Thoracic aorta (tissue), 2 donors: ENCODE results near the gene SPAG16. TPM values are rescaled to one million over a fixed set of nuclear protein-coding genes. Genes with fewer than 3 reads are reported as not detected.

Experiments
- ATAC-seq: fragments of 150-250 bp; one replicate; pipeline ENCODE4 v1.8.0; 2017; ENCODE audit warnings: low read depth; ENCODE audit not compliant: insufficient number of reproducible peaks, low FRiP score
- DNase-seq: peaks from one replicate; pipeline ENCODE4 v3.0.0-alpha.2; 2020; ENCODE audit warnings: low spot score
- H3K27ac ChIP-seq, 2 donors: fragments of 200-600 bp; sonication (generic); 1 replicate in 1 of 2; 2 replicates in 1 of 2; pipeline ENCODE4 v1.5.1; 2016; ENCODE audit warnings: mild to moderate bottlenecking in 2 of 2, moderate library complexity in 2 of 2
- H3K27me3 ChIP-seq: fragments of 200-600 bp; sonication (generic); replicated peaks from 2 replicates; pipeline ENCODE4 v1.6.0; 2016; ENCODE audit warnings: mild to moderate bottlenecking; ENCODE audit not compliant: insufficient read depth
- H3K36me3 ChIP-seq: fragments of 200-600 bp; sonication (generic); one replicate; pipeline ENCODE4 v1.5.1; 2016
- H3K4me1 ChIP-seq, 2 donors: fragments of 200-600 bp; sonication (generic); 1 replicate in 1 of 2; 2 replicates in 1 of 2; pipeline versions ENCODE4 v1.5.1 to v1.6.0; 2016; ENCODE audit warnings: low read depth in 2 of 2, mild to moderate bottlenecking in 1 of 2; ENCODE audit not compliant: control insufficient read depth in 1 of 2
- H3K4me3 ChIP-seq: fragments of 200-600 bp; sonication (generic); 2 replicates; pipeline ENCODE4 v1.5.1; 2016; ENCODE audit warnings: mild to moderate bottlenecking
- H3K9me3 ChIP-seq: fragments of 200-600 bp; sonication (generic); 2 replicates; pipeline ENCODE4 v1.5.1; 2016
- CTCF ChIP-seq: fragments of 200-600 bp; sonication (generic); IDR thresholded peaks from one replicate; pipeline ENCODE4 v1.5.1; 2019; ENCODE audit warnings: antibody characterized with exemption
- total RNA-seq, 2 donors: library from RNA; depleted of rRNA; stranded (reverse); fragments of >200 nt; gene quantifications; one replicate each; pipeline versions ENCODE4 v1.1.0 to v1.2.3, GENCODE V29; 2016

The SPAG16 gene
- total RNA-seq, 2 donors from 2014 or later = 7.4 to 26.3 TPM

GRCh38 chr2:213792045-213792444, 507.8 kb downstream of the SPAG16 start:
- no peak for ATAC-seq
- TF ChIP-seq CTCF = no peak
- no peaks in the 10 kb centered on the region for H3K36me3 ChIP-seq
- H3K4me1 ChIP-seq = no peaks in the 10 kb centered on the region
- H3K4me3 ChIP-seq = no peak overlapping the region
- H3K27ac ChIP-seq = no peak overlapping the region
- no peaks in the 10 kb centered on the region for H3K9me3 ChIP-seq
- no peak for DNase-seq
- H3K27me3 ChIP-seq = no peaks in the 10 kb centered on the region

DNA sequence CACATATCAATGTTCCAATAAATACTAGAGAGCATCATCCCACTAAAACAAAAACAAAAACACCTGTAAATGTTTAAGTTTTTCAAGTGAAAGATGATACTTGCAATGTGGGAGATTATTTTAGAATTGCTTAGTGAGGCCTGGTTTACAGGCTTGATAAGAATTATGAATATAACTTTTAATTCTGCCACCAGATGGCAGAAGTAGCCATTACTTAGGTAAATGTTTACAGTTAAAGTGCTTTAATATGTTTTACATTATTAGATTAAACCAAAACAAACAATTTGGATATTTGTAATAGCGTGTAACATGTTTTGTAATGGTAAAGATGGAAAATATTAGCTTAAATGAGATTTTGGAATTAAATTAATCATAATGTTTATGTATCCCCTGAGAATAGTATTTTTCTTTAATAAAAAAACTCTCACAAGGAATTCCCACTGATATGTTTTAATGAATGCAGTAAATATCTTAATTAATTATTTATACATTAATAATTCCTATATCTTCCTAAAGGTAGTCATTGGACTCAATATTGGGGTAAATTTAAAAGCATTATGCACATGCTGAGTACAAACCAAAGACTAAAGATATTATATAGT, 522.0 kb downstream of the SPAG16 start:
- H3K4me1 ChIP-seq = no peaks in the 10 kb centered on the region
- H3K27me3 ChIP-seq = no peaks in the 10 kb centered on the region
- H3K9me3 ChIP-seq = no peaks in the 10 kb centered on the region
- no peaks in the 10 kb centered on the region for H3K36me3 ChIP-seq
- no peak for ATAC-seq
- TF ChIP-seq CTCF = peak; percentile 29
- DNase-seq = no peak
- H3K27ac ChIP-seq = no peak overlapping the region
- no peak overlapping the region for H3K4me3 ChIP-seq

GRCh38 chr2:213816583-213816982, 532.3 kb downstream of the SPAG16 start:
- no peaks in the 10 kb centered on the region for H3K9me3 ChIP-seq
- no peak for DNase-seq
- no peaks in the 10 kb centered on the region for H3K36me3 ChIP-seq
- no peak for TF ChIP-seq CTCF
- H3K4me1 ChIP-seq = no peaks in the 10 kb centered on the region
- ATAC-seq = no peak
- H3K27ac ChIP-seq = no peak overlapping the region
- no peak overlapping the region for H3K4me3 ChIP-seq
- no peaks in the 10 kb centered on the region for H3K27me3 ChIP-seq

DNA sequence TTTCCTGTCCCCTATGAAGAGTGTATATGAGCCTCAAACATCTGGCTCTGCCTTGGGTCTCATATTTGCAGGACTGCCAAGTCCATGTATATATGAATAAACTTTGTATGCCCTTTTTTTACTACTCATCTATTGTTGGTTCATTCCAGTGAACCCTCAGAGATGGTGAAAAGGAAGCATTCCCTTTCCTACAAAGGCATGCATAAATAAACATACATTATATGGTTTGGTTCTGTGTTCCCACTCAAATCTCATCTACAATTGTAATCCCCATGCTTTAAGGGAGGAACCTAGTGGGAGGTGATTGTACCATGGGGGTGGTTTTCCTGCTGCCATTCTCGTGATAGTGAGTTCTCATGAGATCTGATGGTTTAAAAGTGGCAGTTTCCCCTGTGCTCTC, 534.2 kb downstream of the SPAG16 start:
- no peaks in the 10 kb centered on the region for H3K9me3 ChIP-seq
- no peaks in the 10 kb centered on the region for H3K4me1 ChIP-seq
- DNase-seq = no peak
- H3K4me3 ChIP-seq = no peak overlapping the region
- ATAC-seq = no peak
- H3K27me3 ChIP-seq = no peaks in the 10 kb centered on the region
- H3K36me3 ChIP-seq = no peaks in the 10 kb centered on the region
- H3K27ac ChIP-seq = no peak overlapping the region
- TF ChIP-seq CTCF = no peak

DNA sequence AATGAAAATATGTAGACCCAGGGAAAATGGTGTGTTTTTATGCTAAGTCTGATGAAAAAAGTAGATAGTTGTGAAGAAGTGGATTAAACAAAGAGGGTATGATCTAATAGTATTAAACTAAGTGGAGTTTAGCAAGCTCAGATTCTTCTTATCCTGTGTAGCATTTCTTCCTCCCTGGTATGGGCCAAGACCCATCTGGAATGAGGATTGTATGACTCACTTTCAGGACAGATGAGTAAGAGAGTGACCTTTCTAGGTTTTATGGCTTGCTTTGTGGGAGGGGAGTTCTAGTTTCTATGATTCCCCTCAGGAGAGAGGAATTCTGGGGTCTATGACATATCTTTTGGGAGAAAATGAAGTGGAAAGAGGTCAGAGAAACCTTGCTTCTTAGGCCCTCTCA, 550.1 kb downstream of the SPAG16 start:
- ATAC-seq (no peak), DNase-seq (no peak)
- Histone ChIP-seq H3K9me3 (no peaks in the 10 kb centered on the region), H3K27ac (peak overlapping the region; percentile 6 to 17), H3K36me3 (no peaks in the 10 kb centered on the region), H3K4me3 (no peak overlapping the region), H3K4me1 (peaks cover 7 to 10% of the 10 kb centered on the region in 2 donors), H3K27me3 (no peaks in the 10 kb centered on the region)
- TF ChIP-seq CTCF = no peak
